ENCODE results near the gene UBE2H.
"Not testable (repeated sequence)": the region's sequence is repeated elsewhere in the genome, so short reads cannot be mapped to it uniquely, and the experiment has no call there.

UBE2H gene

GRCh38 chr7:129952653-129953560, at the start of gene UBE2H:
UBE2H (minus strand) TSS chr7:129952960; CDS start chr7:129952555, 405 bp downstream.
- DNase-seq, result peak; percentile 83

GRCh38 chr7:129998446-129998845, 45.7 kb upstream of the UBE2H start:
- DNase-seq, result no peak

GRCh38 chr7:129997285-129997684, 44.5 kb upstream of the UBE2H start:
- DNase-seq, result no peak

DNA sequence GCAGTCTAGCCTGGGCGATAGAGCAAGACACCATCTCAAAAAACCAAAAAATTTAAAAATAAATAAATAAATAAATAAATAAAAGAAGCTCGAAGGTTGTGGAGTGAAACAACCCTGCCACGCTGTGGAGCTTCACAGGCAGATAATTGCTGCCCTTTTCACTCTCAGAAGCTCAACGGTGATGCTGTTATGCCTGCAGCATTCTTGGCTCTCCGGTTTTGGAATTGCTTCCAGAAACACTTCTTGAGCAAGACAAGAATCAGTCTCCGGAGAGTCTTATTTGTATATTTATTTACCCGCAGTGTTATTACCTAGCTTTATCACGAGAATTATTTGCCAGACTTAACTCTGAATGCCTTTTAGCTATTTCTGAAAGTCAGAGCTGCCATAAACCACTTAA, 40.5 kb upstream of the UBE2H start:
- no peak for DNase-seq

- DNase-seq, result no peak
Measured at GRCh38 chr7:129990403-129991192, 37.8 kb upstream of the UBE2H start.

DNA sequence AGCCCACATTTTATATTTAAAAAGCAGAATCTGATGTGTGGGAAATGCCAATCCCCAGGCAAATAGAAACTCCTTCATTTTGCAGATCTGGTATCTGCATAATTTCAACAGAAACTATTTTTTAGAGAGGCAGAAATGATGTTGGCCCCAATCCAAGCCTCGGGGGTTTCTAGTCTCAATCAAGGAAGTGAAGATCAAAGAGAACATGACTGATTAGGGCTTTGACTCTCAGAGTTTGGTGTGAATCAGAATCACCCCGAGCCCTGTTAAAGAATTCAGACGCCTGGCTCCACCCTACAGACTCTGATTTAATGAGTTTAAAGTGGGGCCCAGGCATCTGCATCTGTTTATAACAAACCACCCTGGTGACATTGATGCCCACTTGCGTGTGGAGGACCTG, 36.7 kb upstream of the UBE2H start:
- no peak for DNase-seq

- no peak for DNase-seq
Measured at GRCh38 chr7:129986600-129986999, 33.8 kb upstream of the UBE2H start.

- DNase-seq, result no peak
Measured at GRCh38 chr7:129980667-129981066, 27.9 kb upstream of the UBE2H start.

- no peak for DNase-seq
Measured at GRCh38 chr7:129975309-129975708, 22.5 kb upstream of the UBE2H start.

GRCh38 chr7:129970816-129971215, 18.1 kb upstream of the UBE2H start:
- DNase-seq, result no peak

DNA sequence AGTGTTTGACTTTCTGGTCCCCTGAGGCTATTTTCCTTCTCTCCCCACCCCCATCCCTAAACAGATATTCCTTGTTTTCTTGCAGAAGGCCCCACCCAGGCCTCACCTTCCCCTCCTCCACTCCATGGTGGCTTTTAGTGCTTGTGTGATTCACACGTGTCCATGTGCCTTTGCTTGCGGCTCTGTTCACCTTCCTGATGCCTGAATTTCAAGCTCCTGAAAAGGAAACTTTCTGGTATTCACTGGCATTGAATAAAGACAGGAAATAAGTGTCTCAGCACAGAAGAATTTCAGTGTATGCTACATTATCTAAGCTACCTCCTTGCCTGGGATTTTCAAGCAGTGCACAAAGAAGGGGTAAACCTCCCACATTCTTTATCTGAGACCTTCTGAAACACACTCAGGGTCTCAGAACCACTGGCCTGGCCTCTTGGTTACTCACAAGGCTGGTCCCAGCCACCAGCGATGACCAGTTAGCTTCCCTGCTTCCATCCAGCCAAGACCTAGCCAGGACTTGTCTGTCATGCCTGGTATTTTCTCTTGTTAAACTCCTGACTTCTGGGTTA, 17.2 kb upstream of the UBE2H start:
- DNase-seq, result no peak

- no peak for DNase-seq
Measured at GRCh38 chr7:129968592-129969383, 16.0 kb upstream of the UBE2H start.

DNA sequence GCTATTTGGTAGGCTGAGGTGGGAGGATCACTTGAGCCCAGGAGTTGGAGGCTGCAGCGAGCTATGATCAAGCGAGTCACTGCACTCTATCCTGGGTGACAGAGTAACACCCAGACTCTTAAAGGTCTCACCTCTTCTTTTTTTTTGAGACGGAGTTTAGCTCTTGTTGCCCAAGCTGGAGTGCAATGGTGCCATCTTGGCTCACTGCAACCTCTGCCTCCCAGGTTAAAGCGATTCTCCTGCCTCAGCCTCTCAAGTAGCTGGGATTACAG, 7.4 kb upstream of the UBE2H start:
- not testable (repeated sequence) for DNase-seq

GRCh38 chr7:129959471-129960203, 6.9 kb upstream of the UBE2H start:
- no peak for DNase-seq

DNA sequence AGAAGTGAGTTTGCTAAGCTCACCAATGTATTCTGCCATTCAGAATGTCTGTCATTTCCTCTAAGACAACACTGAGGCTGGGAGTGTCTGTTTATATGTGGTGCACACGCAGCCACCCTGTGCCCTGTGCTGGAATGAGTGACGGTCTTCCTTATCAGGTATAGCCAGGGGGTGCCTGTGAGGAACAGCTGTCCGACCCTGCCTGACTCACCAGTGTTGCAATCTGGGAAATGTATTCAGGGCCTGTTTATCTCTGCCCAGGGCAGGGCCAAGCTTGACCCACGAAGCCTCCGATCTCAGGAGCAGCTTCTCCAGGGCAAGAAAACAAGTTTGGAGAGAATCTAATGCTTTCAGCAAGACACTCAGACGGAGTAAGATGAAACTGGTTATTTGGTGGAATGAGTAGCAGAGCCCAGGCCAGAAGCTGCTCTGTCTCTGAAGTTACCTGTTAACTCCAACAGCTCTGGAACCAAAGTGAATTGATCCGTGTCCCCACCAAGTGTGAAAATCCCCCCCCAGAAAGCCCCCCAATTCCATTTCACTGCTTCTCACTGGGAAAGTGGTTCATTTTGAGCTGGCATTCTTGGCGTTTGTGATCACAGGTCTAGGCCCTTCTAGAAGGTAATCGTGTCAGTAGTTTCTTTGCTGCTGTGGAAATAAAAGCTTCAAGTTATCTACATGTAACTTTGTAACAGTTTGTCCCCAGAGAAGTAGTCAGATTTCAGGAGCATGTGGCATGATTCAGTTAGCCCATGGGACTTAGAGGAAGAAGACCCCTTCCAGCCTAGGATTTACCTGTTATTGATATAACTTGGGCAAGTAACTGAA, 6.1 kb upstream of the UBE2H start:
- DNase-seq, result no peak

DNA sequence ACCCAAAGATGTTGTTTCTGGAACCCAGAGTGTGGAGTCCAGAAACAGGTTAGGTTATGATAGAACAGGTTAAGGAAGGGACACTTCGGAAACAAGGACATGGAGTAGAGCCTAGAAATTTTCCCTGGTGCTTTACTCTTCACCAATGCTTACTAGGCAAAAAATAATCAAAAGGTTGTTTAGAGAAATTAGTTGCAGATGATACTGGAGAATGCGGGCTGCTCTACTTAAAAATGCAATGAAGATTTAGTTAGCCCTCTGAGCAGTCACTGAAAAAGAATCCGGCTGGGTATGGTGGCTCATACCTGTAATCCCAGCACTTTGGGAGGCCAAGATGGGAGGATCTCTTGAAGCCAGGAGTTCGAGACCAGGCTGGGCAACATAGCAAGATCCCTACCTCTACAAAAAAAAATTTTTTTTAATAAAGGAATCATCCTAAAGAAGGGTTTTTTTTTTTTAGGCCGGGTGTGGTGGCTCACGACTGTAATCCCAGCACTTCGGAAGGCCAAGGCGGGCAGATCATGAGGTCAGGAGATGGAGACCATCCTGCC, 3.3 kb upstream of the UBE2H start:
- DNase-seq, result no peak

GRCh38 chr7:129952086-129952652, 591 bp downstream of the UBE2H start:
- no peak for DNase-seq

- peak; percentile 26 for DNase-seq
Measured at GRCh38 chr7:129951226-129952085, 1.3 kb downstream of the UBE2H start.

DNA sequence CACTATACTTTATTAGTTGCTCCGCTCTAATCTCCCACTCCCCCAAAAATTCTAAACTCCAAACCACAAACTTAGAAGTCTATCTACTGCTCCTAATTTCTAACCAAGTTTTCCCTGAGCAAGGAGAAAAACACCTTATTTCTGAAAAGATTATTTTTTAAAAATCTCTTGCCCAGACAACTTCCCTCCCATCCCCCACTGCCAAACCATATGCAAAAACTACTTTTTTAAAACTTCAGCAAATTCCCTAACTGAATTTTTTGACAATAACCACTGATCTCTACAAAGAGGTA, 1.9 kb downstream of the UBE2H start:
- DNase-seq, result no peak

Data from NCI-H1105 treated with DMSO at 0.1 percent for 48 hours (cell line).